Central memory CD8-positive, alpha-beta T cell (primary cell): ENCODE data around the gene ATP11C.
"Not testable (repeated sequence)": the region's sequence is repeated elsewhere in the genome, so short reads cannot be mapped to it uniquely, and the experiment has no call there.

Source experiments
- ATAC-seq: fragments of 150-1000 bp; cut with Tn5 transposase; replicated peaks from 2 replicates; pipeline ENCODE4 v1.10.0; 2022; ENCODE audit warnings: mild to moderate bottlenecking, moderate FRiP score, moderate number of reproducible peaks; ENCODE audit not compliant: poor library complexity, severe bottlenecking; ENCODE audit errors: extremely low read depth
- DNase-seq, 2 donors: peaks; one replicate each; pipeline ENCODE4 v3.0.0; 2021; ENCODE audit warnings: low spot score in 2 of 2
- H3K27ac Mint-ChIP-seq: one replicate; pipeline ENCODE4 v1.8.0; 2022; ENCODE audit warnings: low read depth, mild to moderate bottlenecking, moderate library complexity, mixed read lengths
- H3K27me3 Mint-ChIP-seq: one replicate; pipeline ENCODE4 v1.8.0; 2022; ENCODE audit warnings: mixed read lengths
- H3K36me3 Mint-ChIP-seq: one replicate; pipeline ENCODE4 v1.8.0; 2022; ENCODE audit warnings: mild to moderate bottlenecking, moderate library complexity, mixed read lengths; ENCODE audit not compliant: insufficient read depth
- H3K4me1 Mint-ChIP-seq: one replicate; pipeline ENCODE4 v1.8.0; 2022; ENCODE audit warnings: mixed read lengths
- H3K4me3 Mint-ChIP-seq: one replicate; pipeline ENCODE4 v1.8.0; 2022; ENCODE audit warnings: mild to moderate bottlenecking, moderate library complexity, mixed read lengths
- H3K9me3 Mint-ChIP-seq: one replicate; pipeline ENCODE4 v1.8.0; 2022; ENCODE audit warnings: mixed read lengths

Gene ATP11C

GRCh38 chrX:139932901-139933796, at the start of gene ATP11C:
TSS of gene ATP11C (minus strand) at chrX:139933053. CDS start at chrX:139932042, 1,011 bp downstream.
- Mint-ChIP-seq H3K4me1 (peaks cover 6% of the 10 kb centered on the region), H3K27me3 (no peaks in the 10 kb centered on the region), H3K36me3 (peaks cover 13% of the 10 kb centered on the region), H3K27ac (peak within 1 kb of the TSS; percentile 87), H3K9me3 (no peaks in the 10 kb centered on the region), H3K4me3 (peak within 1 kb of the TSS; percentile 92)
- peak; percentile 46 to 67 for DNase-seq
- ATAC-seq: peak; percentile 79

GRCh38 chrX:139974471-139974870, 41.6 kb upstream of the ATP11C start:
- Mint-ChIP-seq H3K4me3 (no peak overlapping the region), H3K4me1 (no peaks in the 10 kb centered on the region), H3K27me3 (peaks cover 24% of the 10 kb centered on the region), H3K36me3 (no peaks in the 10 kb centered on the region), H3K9me3 (no peaks in the 10 kb centered on the region), H3K27ac (no peak overlapping the region)
- DNase-seq (no peak), ATAC-seq (no peak)

GRCh38 chrX:139972629-139973624, 40.1 kb upstream of the ATP11C start:
- Mint-ChIP-seq H3K27ac (no peak overlapping the region), H3K4me3 (no peak overlapping the region), H3K9me3 (no peaks in the 10 kb centered on the region), H3K27me3 (peaks cover 24% of the 10 kb centered on the region), H3K36me3 (no peaks in the 10 kb centered on the region), H3K4me1 (no peaks in the 10 kb centered on the region)
- no peak for ATAC-seq
- DNase-seq: no peak

GRCh38 chrX:139972113-139972512, 39.3 kb upstream of the ATP11C start:
- no peaks in the 10 kb centered on the region for H3K4me1 Mint-ChIP-seq
- H3K27me3 Mint-ChIP-seq: peaks cover 24% of the 10 kb centered on the region
- ATAC-seq: no peak
- DNase-seq: no peak
- H3K4me3 Mint-ChIP-seq: no peak overlapping the region
- H3K27ac Mint-ChIP-seq: no peak overlapping the region
- no peaks in the 10 kb centered on the region for H3K9me3 Mint-ChIP-seq
- H3K36me3 Mint-ChIP-seq: no peaks in the 10 kb centered on the region

GRCh38 chrX:139971394-139971749, 38.5 kb upstream of the ATP11C start:
- Mint-ChIP-seq H3K27me3 (peaks cover 24% of the 10 kb centered on the region), H3K4me3 (no peak overlapping the region), H3K4me1 (no peaks in the 10 kb centered on the region), H3K36me3 (no peaks in the 10 kb centered on the region), H3K27ac (no peak overlapping the region), H3K9me3 (no peaks in the 10 kb centered on the region)
- no peak for DNase-seq
- ATAC-seq: no peak

GRCh38 chrX:139969286-139969685, 36.4 kb upstream of the ATP11C start:
- Mint-ChIP-seq H3K27ac (no peak overlapping the region), H3K4me1 (no peaks in the 10 kb centered on the region), H3K9me3 (no peaks in the 10 kb centered on the region), H3K27me3 (peaks cover 24% of the 10 kb centered on the region), H3K4me3 (no peak overlapping the region), H3K36me3 (no peaks in the 10 kb centered on the region)
- DNase-seq: no peak
- ATAC-seq: no peak

GRCh38 chrX:139967750-139968149, 34.9 kb upstream of the ATP11C start:
- H3K27me3 Mint-ChIP-seq: peaks cover 24% of the 10 kb centered on the region
- no peaks in the 10 kb centered on the region for H3K9me3 Mint-ChIP-seq
- no peaks in the 10 kb centered on the region for H3K36me3 Mint-ChIP-seq
- ATAC-seq (no peak), DNase-seq (no peak)
- no peak overlapping the region for H3K27ac Mint-ChIP-seq
- H3K4me1 Mint-ChIP-seq: no peaks in the 10 kb centered on the region
- no peak overlapping the region for H3K4me3 Mint-ChIP-seq

GRCh38 chrX:139967300-139967699, 34.4 kb upstream of the ATP11C start:
- H3K4me1 Mint-ChIP-seq: no peaks in the 10 kb centered on the region
- H3K36me3 Mint-ChIP-seq: no peaks in the 10 kb centered on the region
- no peak overlapping the region for H3K4me3 Mint-ChIP-seq
- H3K27me3 Mint-ChIP-seq: peaks cover 23% of the 10 kb centered on the region
- no peaks in the 10 kb centered on the region for H3K9me3 Mint-ChIP-seq
- DNase-seq (no peak), ATAC-seq (no peak)
- no peak overlapping the region for H3K27ac Mint-ChIP-seq

GRCh38 chrX:139966159-139966558, 33.3 kb upstream of the ATP11C start:
- DNase-seq, H3K4me1 Mint-ChIP-seq, H3K4me3 Mint-ChIP-seq, H3K9me3 Mint-ChIP-seq, ATAC-seq, H3K36me3 Mint-ChIP-seq, H3K27ac Mint-ChIP-seq: not testable (repeated sequence)
- H3K27me3 Mint-ChIP-seq: peaks cover 23% of the 10 kb centered on the region

GRCh38 chrX:139965421-139965820, 32.6 kb upstream of the ATP11C start, which contains the start of gene CXorf66:
TSS of gene CXorf66 (minus strand) at chrX:139965521. CDS start at chrX:139965496, 25 bp downstream.
- H3K27ac Mint-ChIP-seq: no peak within 1 kb of the TSS
- no peaks in the 10 kb centered on the region for H3K9me3 Mint-ChIP-seq
- H3K36me3 Mint-ChIP-seq: no peaks in the 10 kb centered on the region
- ATAC-seq: no peak
- no peak within 1 kb of the TSS for H3K4me3 Mint-ChIP-seq
- DNase-seq: no peak
- H3K4me1 Mint-ChIP-seq: no peaks in the 10 kb centered on the region
- peaks cover 23% of the 10 kb centered on the region for H3K27me3 Mint-ChIP-seq

- peaks cover 35% of the 10 kb centered on the region for H3K27me3 Mint-ChIP-seq
- H3K9me3 Mint-ChIP-seq, H3K4me3 Mint-ChIP-seq, H3K27ac Mint-ChIP-seq, ATAC-seq, H3K4me1 Mint-ChIP-seq, DNase-seq, H3K36me3 Mint-ChIP-seq: not testable (repeated sequence)
Observed at GRCh38 chrX:139961091-139961490, 28.2 kb upstream of the ATP11C start.

GRCh38 chrX:139949703-139950102, 16.9 kb upstream of the ATP11C start:
- no peaks in the 10 kb centered on the region for H3K9me3 Mint-ChIP-seq
- H3K27me3 Mint-ChIP-seq: no peaks in the 10 kb centered on the region
- H3K4me1 Mint-ChIP-seq: no peaks in the 10 kb centered on the region
- DNase-seq (no peak), ATAC-seq (no peak)
- no peaks in the 10 kb centered on the region for H3K36me3 Mint-ChIP-seq
- H3K27ac Mint-ChIP-seq: no peak overlapping the region
- H3K4me3 Mint-ChIP-seq: no peak overlapping the region
